Activated CD8-positive, alpha-beta memory T cell treated with anti-CD3 and anti-CD28 coated beads, Interleukin-2, amount 50 U/mL, for 24 hours (primary cell): Measurements from ENCODE around the gene QKI.
"Not testable (repeated sequence)": the region's sequence is repeated elsewhere in the genome, so short reads cannot be mapped to it uniquely, and the experiment has no call there.

Experiments used
- DNase-seq: peaks from one replicate; pipeline ENCODE4 v3.0.0-alpha.2; 2020; ENCODE audit errors: extremely low read depth

Gene QKI

GRCh38 chr6:163579111-163579879 is 164.8 kb downstream of the QKI start:
- no peak for DNase-seq

- DNase-seq = no peak
Observed at GRCh38 chr6:163579880-163580295, 165.4 kb downstream of the QKI start.

DNA sequence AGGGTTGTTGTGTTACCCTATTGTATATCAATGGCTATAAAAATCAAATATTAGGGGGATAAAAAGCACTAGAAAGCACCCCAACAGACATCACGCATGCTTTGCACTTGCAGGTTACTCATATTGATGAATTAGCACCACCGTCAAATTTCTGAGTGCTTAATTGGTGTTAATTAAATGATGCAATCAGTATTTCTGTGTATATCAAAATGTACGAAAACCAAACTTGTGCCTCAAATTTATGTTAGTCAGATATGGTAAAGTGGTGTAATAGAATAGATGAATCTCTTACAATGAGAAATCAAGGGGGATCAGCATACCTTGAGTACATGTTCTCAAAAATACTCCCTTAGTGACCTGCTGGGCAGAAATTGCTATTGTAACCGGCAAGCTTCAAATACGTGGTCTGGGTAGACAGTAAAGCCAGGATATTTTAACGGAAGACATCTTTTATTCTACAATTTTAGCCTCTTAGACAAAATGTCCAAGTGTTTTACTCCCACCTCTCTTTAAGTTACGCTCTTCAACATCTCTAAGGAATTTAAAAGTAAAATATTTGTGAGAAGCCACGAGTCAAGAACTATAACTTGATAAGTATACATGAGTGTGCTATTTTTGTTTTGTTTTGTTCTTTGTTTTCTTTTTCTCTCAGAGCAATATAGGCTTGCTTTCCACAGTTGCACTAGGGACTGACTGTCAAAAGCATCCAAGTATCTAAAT is 166.0 kb downstream of the QKI start:
- no peak for DNase-seq

- no peak for DNase-seq
Observed at GRCh38 chr6:163583558-163583957, 169.0 kb downstream of the QKI start.

DNA sequence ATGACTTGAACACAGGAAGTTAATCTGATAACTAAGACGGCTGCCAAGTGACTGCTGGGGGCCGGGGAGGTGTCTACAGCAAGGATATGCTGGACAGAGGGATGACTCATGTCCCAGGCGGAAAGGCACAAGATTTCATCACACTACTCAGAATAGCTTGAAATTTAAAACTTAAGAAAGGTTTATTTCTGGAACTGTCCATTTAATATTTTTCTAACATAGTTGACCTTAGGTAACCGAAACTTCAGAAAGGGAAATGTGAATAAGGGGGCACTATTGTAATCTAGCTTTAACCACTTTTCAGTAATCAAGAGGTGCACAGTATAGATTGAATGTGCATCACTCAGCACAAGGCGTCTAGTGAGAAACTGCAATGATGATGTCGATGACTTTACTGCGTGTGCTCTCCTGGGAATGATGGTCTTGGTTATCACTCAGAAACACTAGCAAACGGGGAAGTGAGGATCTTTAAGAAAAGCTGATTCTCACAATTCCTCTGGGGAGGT is 171.5 kb downstream of the QKI start:
- no peak for DNase-seq

DNA sequence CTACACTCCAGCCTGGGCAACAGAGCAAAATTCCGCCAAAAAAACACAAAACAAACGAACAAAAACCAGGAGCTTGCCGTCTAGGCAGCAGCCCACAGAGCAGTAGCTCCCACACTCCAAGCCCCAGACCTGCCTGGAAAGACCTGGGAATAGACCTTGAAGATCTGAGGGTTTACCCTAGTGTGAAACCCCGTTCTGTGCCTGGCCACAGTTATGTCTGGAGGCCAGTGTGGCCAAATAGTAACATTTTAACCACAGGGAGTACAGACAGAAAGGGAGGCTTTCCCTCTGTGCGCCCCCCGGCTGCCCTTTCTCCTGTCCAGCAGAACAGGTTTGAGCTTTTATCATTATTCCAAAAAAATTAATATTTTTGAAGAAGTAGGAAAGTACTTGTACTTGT is 172.4 kb downstream of the QKI start:
- no peak for DNase-seq

GRCh38 chr6:163588220-163588919 is 173.9 kb downstream of the QKI start:
- no peak for DNase-seq

DNA sequence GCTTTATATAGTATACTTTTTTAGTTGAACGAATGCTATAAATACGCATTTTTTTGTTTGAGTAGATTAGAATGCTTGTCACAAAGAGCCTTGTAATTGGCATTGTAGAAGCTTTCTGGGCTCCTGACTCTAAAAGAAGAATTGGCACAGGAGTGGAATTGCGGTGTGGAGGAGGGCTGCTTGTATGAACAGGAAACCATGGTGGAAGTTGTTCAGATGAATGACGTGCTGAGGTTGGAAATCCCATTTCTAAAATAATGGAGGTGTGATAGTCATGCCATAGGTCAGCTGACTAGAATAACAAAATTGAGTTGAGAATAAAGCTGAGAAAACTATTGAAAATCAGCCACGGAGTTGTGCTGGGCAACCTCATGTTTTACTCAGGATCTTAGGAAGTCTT is 174.9 kb downstream of the QKI start:
- DNase-seq = no peak

- not testable (repeated sequence) for DNase-seq
Observed at GRCh38 chr6:163590132-163590531, 175.6 kb downstream of the QKI start.

DNA sequence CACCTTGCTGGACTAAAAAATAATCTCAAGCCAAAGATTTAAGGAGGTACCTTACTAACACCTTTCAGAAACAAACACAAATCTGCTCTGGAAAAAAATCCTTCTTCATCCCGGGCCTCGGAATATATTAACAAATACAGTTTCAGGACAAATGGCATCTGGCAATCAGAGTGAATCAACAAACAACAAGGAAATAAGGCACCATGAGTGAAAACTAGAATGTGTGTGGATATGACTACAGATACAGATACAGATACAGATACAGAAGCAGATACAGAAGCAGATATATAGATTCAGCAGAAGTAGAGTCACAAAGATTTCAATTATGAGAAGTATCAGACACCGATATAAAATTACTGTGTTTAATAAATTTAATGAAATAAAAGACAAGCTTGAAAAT is 178.4 kb downstream of the QKI start:
- no peak for DNase-seq

GRCh38 chr6:163596174-163596573 is 181.7 kb downstream of the QKI start:
- no peak for DNase-seq

GRCh38 chr6:163599136-163599535 is 184.6 kb downstream of the QKI start:
- no peak for DNase-seq

- DNase-seq = no peak
Observed at GRCh38 chr6:163599684-163600083, 185.2 kb downstream of the QKI start.

DNA sequence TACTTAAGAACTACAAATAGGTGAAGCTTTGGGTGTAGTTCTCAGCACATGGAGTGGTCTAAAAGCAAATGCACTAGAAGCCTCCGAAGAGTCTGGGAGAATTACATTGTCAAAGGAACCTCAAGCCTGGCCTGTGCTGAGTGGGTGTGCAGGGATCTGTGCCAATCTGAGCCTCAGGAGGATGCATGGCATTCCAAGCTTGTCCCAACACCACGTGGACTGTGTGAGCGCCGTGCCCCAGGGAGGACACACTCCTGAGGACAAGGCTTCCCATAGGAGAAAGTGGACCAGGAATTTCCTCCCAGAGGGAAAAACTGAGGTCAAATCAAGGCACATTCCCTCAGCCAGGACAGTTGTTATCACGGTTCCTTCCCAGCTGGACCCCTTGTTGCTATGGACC is 185.8 kb downstream of the QKI start:
- DNase-seq = no peak

GRCh38 chr6:163600781-163601180 is 186.3 kb downstream of the QKI start:
- DNase-seq = no peak

- no peak for DNase-seq
Observed at GRCh38 chr6:163602851-163603250, 188.3 kb downstream of the QKI start.

DNA sequence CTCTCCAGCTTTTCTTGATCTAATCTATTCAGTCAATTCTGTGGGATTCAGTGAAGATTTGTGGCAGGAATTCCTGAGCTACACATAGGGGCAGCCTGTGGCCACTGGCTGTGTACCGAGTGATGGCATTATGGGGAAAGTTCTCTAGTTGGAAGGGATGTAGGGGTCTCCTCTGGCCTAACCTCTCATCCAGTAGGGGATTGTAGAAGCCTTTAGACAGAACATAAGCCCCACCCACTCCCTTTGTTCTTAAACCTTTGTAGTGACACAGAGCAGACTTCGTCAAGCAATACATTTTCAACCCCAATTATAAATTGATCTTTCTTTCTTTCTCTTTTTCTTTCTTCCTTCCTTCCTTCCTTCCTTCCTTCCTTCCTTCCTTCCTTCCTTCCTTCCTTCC is 188.9 kb downstream of the QKI start:
- DNase-seq = no peak

DNA sequence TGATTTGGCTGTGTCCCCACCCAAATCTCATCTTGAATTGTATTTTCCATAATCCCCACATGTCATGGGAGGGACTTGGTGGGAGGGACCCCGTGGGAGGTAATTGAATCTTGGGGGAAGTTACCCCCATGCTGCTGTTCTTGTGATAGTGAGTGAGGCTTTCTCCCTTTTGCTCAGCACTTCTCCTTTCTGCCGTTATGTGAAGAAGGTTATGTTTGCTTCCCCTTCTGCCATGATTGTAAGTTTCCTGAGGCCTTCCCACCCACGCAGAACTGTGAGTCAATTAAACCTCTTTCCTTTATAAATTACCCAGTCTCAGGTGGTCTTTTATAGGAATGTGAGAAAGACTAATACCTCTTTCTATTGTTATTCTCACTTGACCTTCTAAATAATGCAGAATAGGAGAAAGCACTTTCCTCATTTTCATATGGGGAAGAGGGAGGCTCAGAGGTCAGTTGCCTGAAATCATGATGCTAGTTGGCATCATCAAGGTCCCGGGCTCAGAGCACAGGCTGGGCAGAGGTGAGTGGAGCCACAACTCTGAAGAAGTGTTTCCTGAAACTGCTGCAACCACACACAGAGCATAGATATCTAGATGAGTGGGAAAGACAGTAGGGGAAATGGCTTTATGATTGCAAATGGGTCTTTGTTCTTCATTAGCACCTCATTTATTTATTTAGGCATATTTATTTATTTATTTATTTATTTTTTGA is 191.0 kb downstream of the QKI start:
- DNase-seq = no peak

DNA sequence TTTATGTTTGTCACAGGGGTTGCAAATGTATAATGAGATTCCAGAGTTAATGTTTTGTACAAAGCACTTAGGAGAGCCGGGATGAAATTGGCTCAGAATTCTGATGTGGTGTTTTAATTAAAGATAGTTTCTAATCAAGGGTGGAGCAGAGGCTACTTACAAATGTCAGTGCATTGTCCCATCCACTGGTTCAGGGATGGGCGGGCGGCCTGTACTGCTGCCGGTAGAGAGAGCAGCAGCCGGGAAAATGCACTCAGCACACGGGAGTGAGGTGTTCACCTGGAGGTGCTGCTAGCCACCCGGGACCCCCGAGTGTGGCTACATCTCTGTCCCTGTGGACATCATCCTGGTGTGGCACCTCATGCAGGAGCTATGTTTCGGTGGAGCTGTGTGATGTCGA is 193.3 kb downstream of the QKI start:
- no peak for DNase-seq

GRCh38 chr6:163608204-163608644 is 193.7 kb downstream of the QKI start:
- no peak for DNase-seq

DNA sequence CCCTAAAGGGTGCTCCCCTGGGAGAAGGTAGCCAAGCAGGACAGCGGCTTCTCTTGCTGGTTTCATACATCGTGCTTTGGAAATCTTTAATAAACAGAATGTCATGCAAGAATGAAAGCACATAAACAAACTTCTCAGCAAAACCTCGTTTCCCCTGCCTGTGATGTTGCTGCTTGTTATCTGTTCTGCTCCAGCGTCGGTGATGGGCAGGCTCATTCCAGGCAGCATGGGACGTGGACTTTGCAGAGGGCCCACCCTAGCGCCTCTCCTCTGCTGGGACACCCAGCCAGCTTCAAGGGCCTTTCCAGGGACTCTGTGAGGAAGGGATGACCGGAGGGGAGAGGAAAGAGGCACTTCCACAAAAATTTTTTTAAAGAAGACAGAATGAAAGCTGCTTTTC is 197.7 kb downstream of the QKI start:
- DNase-seq = no peak

- no peak for DNase-seq
Observed at GRCh38 chr6:163613025-163613424, 198.5 kb downstream of the QKI start.
